Neural progenitor cell (in vitro differentiated cells): ENCODE results near the gene RNASE12.

Experiments
- EZH2 ChIP-seq: fragments of 200-600 bp; sonication (generic); IDR thresholded peaks from 2 replicates; pipeline ENCODE4 v1.6.1; 2017; ENCODE audit warnings: antibody characterized with exemption, mild to moderate bottlenecking, moderate library complexity
- EZH2phosphoT487 ChIP-seq: fragments of 200-600 bp; sonication (generic); IDR thresholded peaks from 2 replicates; pipeline ENCODE4 v1.6.1; 2017; ENCODE audit warnings: antibody characterized with exemption
- TF ChIP-seq, protein P1 (sequence below): fragments of 200-600 bp; sonication (generic); IDR thresholded peaks from 2 replicates; pipeline ENCODE4 v1.5.1; 2017; ENCODE audit warnings: antibody characterized with exemption, mild to moderate bottlenecking

DNA sequence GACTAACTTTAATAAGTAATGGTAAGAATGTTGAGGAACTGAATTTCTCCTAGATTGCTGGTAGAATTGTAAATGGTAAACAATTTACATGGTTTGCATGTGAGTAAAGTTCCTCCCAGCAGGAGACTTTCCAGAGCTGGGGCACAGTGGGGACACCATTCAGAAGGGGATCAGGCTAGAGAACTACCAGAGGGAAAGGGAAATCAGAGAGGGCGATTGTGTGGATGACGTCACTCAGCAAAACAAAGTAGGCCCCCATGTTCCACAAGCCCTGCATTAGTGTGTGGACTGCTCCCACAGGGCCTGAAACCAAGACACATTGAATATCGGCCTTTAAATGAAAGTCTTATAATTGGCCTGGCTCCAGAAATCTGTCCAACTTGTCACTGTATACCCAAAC, 12.9 kb downstream of the RNASE12 start:
- TF ChIP-seq, protein P1, sequence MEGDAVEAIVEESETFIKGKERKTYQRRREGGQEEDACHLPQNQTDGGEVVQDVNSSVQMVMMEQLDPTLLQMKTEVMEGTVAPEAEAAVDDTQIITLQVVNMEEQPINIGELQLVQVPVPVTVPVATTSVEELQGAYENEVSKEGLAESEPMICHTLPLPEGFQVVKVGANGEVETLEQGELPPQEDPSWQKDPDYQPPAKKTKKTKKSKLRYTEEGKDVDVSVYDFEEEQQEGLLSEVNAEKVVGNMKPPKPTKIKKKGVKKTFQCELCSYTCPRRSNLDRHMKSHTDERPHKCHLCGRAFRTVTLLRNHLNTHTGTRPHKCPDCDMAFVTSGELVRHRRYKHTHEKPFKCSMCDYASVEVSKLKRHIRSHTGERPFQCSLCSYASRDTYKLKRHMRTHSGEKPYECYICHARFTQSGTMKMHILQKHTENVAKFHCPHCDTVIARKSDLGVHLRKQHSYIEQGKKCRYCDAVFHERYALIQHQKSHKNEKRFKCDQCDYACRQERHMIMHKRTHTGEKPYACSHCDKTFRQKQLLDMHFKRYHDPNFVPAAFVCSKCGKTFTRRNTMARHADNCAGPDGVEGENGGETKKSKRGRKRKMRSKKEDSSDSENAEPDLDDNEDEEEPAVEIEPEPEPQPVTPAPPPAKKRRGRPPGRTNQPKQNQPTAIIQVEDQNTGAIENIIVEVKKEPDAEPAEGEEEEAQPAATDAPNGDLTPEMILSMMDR, result no peak
- no peak for TF ChIP-seq EZH2
- TF ChIP-seq EZH2phosphoT487, result no peak
